Activated CD8-positive, alpha-beta memory T cell treated with anti-CD3 and anti-CD28 coated beads, Interleukin-2, amount 50 U/mL, for 24 hours (primary cell): ENCODE data around the gene ARPC1A.
A peak's percentile ranks its signal among the peaks of the same experiment; 100 is the strongest.
"Not testable (repeated sequence)": the region's sequence is repeated elsewhere in the genome, so short reads cannot be mapped to it uniquely, and the experiment has no call there.

Experiments
- DNase-seq: peaks from one replicate; pipeline ENCODE4 v3.0.0-alpha.2; 2020; ENCODE audit errors: extremely low read depth

Gene ARPC1A

GRCh38 chr7:99369767-99370391, 44.2 kb downstream of the ARPC1A start:
- no peak for DNase-seq

DNA sequence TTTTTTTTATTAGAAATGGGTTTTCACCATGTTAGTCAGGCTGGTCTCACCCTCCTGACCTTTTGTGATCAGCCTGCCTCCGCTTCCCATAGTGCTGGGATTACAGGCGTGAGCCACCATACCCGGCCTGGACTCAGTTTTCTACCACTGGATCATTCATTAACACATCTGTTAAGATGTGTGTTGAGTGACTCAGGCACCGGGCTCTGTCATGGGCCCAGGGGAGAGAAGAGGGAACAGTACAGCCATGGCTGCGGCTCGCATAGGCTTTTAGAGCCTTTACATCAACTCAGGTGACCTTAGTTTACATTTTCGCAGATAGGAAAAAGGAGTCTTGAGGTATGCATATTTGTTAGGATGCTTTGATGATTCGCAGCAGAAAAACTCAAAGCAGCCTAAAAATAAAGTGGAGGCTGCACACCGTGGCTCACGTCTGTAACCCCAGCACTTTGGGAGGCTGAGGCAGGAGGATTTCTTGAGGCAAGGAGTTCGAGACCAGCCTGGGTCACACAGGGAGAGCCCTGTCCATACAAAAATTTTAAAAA, 45.8 kb downstream of the ARPC1A start:
- no peak for DNase-seq

- no peak for DNase-seq
These were observed 46.8 kb downstream of the ARPC1A start for GRCh38 chr7:99372275-99373090.

- DNase-seq, result no peak
These were observed 47.7 kb downstream of the ARPC1A start for GRCh38 chr7:99373091-99374066.

GRCh38 chr7:99374111-99375064, 48.7 kb downstream of the ARPC1A start, which contains the start of gene ARPC1B:
Gene ARPC1B (plus strand): TSS chr7:99374730. CDS start chr7:99385715, 10,985 bp downstream.
- DNase-seq, result no peak

DNA sequence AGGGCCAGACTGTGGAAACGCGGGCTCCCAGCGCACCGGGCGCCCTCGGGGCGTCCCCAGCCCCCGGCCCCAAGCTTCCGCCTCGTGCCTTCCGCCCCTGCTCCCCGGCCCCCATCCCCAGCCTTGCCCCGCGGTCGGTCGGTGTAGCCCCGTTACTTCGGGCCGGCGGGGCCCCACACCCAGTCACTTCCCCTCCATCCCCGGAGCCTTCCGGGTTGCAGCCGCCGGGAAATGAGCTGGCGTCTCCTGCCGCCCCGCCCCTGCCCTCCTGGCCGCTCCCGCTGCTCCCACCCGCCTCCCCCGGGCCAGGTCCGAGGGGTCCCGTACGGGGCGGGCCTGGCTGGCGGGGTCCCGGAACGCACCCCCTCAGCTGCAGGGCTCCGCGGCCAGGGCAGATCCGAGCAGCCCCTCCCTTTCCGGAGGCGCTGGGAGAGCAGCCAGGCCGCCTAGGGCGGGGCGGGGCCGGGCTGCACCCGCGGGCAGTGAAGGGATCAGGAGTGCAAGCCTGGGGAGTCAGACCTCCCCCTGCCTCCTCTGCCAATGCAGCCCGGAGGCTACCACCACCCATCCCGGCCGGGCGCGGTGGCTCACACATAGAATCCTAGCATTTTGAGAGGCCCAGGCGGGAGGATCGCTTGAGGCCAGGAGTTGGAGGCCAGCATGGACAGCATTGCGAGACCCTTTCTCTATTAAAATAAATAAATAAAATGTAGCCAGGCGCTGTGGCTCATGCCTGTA, 49.5 kb downstream of the ARPC1A start:
- DNase-seq, result no peak

DNA sequence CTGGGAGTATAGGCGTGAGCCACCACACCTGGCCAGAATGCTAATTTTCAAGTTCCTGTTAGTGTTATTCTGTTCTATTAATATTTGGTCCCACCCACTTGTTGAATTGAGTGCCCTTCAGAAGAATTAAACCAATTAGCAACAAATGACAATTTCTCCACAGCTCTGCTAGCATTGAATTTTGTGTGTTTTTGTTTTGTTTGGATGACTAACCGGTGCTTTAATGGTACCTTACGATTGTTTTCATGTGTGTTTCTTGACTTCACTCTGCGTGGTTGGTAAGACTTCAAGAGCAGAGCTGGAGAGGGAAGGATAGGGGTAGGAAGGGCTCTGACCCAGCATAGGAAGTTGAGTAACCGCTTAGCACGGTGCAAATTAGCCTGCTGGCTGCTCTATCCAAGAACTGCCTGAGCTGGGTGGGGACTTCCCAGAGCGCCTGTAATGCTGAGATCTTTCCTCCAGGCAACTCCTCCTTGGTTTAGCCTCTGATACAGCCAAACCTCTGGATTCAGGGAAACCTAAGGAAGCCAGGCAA, 53.4 kb downstream of the ARPC1A start:
- no peak for DNase-seq

- not testable (repeated sequence) for DNase-seq
These were observed 54.0 kb downstream of the ARPC1A start for GRCh38 chr7:99379693-99380031.

GRCh38 chr7:99380032-99380822, 54.5 kb downstream of the ARPC1A start:
- DNase-seq, result no peak

- peak; percentile 82 for DNase-seq
These were observed 55.3 kb downstream of the ARPC1A start for GRCh38 chr7:99380823-99381663.

- no peak for DNase-seq
These were observed 56.0 kb downstream of the ARPC1A start for GRCh38 chr7:99381664-99382075.

GRCh38 chr7:99383203-99383602, 57.5 kb downstream of the ARPC1A start:
- no peak for DNase-seq

DNA sequence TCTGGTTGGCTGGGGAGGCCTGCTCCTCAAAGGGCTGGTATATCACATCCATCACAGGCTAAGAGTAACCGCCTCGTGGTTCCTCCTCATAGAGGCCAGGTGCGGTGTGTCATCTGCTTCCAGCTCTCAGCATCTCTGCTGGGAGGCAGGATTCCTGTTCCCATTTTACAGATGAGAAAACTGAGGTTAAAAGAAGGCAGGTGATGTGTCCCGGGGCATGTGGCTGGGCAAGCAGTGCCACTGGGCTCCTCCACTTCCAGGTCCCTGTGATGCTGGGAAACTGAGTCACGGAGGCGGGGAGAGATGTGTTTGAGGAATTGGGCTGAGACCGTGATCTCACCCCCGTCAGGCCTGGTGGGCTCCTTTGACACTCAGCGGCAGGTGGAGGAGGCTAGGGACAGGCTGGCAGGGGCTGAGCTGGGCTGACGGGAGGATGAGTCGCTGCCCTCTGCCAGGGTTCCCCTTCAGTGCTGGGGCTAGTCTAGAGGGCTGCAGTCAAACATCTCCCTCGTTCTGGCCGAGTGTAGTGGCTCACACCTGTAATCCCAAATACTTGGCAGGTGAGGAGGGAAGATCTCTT, 58.2 kb downstream of the ARPC1A start:
- DNase-seq, result no peak

DNA sequence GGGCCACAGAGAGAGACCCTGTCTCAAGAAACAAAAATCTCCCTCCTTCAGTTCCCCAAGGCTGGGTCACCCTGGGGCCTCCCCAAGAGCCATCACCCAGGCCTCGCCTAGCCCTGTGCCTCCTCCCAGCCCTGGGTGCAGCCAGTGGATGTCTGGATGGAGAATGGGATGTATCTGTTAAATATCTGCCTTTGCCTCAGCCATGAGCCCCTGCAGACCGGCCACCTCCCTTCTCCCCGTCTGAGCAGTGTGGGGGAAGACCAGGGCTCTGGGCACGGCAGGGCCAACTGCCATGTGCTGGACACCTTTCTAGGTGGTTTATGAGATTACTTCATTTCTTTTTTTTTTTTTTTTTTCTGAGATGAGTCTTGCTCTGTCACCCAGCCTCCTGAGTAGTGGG, 58.8 kb downstream of the ARPC1A start:
- DNase-seq, result no peak

GRCh38 chr7:99385564-99385963, 59.9 kb downstream of the ARPC1A start:
- DNase-seq, result no peak

GRCh38 chr7:99386584-99387238, 61.0 kb downstream of the ARPC1A start:
- no peak for DNase-seq

- DNase-seq, result not testable (repeated sequence)
These were observed 61.5 kb downstream of the ARPC1A start for GRCh38 chr7:99387239-99387635.
